B cell (primary cell): ENCODE measurements around the gene DFFB. TPM values are rescaled to one million over a fixed set of nuclear protein-coding genes. Genes with fewer than 3 reads are reported as not detected.

Experiments used
- ATAC-seq: fragments of 200-7000 bp; cut with Tn5 transposase; one replicate; pipeline ENCODE4 v1.10.0; 2021; ENCODE audit warnings: low read depth, mild to moderate bottlenecking, moderate number of reproducible peaks, moderate library complexity
- CTCF ChIA-PET: fragments of 350-600 bp; sonication (Branson Sonifier 250); formaldehyde crosslinking; loops from one replicate; lab custom pipeline; 2021; ENCODE audit warnings: antibody characterized with exemption, inconsistent platforms; lab: Charles Lee
- POLR2A ChIA-PET: fragments of 350-600 bp; sonication (Branson Sonifier 250); formaldehyde crosslinking; loops from one replicate; lab custom pipeline; 2021; ENCODE audit warnings: antibody characterized with exemption; lab: Charles Lee
- DNase-seq: peaks from one replicate; pipeline ENCODE4 v3.0.0; 2013
- H2AFZ ChIP-seq: 2 replicates; pipeline ENCODE4 v1.6.1; 2012; ENCODE audit warnings: mild to moderate bottlenecking, low read depth, low read length; ENCODE audit not compliant: insufficient read depth, poor library complexity, severe bottlenecking
- H3K27ac ChIP-seq, 2 donors: 1 replicate in 1 of 2; 2 replicates in 1 of 2; pipeline ENCODE4 v1.5.1; 2012 to 2013; ENCODE audit warnings: low read length in 2 of 2, mild to moderate bottlenecking in 2 of 2, moderate library complexity in 1 of 2
- H3K27me3 ChIP-seq, 4 experiments: fragments of 200-600 bp in 1 of 4; sonication (generic) in 1 of 4; replicated peaks in 1 of 4; 1 replicate in 2 of 4; 2 replicates in 2 of 4; pipeline versions ENCODE4 v1.6.1 to v1.7.0; 2013 to 2016; ENCODE audit warnings: low read length in 3 of 4, mild to moderate bottlenecking in 2 of 4, mixed read lengths in 1 of 4, moderate library complexity in 1 of 4; ENCODE audit not compliant: insufficient read depth in 4 of 4, control insufficient read depth in 3 of 4; ENCODE audit errors: control extremely low read depth in 1 of 4
- H3K36me3 ChIP-seq, 2 experiments: replicated peaks in 1 of 2; 1 replicate in 1 of 2; 2 replicates in 1 of 2; pipeline versions ENCODE4 v1.6.1 to v1.7.1; 2013; ENCODE audit warnings: low read length in 1 of 2; ENCODE audit not compliant: insufficient read depth in 2 of 2, control insufficient read depth in 1 of 2; ENCODE audit errors: control extremely low read depth in 1 of 2, extremely low read depth in 1 of 2
- H3K4me1 ChIP-seq, 2 donors: fragments of 200-600 bp in 1 of 2; sonication (generic) in 1 of 2; 1 replicate in 1 of 2; 2 replicates in 1 of 2; pipeline versions ENCODE4 v1.5.1 to v1.6.1; 2013 to 2017; ENCODE audit warnings: low read length in 2 of 2; ENCODE audit not compliant: control insufficient read depth in 2 of 2, insufficient read depth in 2 of 2
- H3K4me2 ChIP-seq: replicated peaks from 2 replicates; pipeline ENCODE3; 2012; ENCODE audit warnings: mild to moderate bottlenecking, low read depth, low read length; ENCODE audit not compliant: poor library complexity, severe bottlenecking
- H3K4me3 ChIP-seq, 5 experiments: fragments of 200-600 bp in 1 of 5; sonication (generic) in 1 of 5; 1 replicate in 3 of 5; 2 replicates in 2 of 5; pipeline versions ENCODE4 v1.5.1 to v1.7.0; 2011 to 2016; ENCODE audit warnings: low read length in 4 of 5, mild to moderate bottlenecking in 4 of 5, low read depth in 2 of 5, control low read depth in 1 of 5, moderate library complexity in 1 of 5; ENCODE audit not compliant: insufficient read depth in 1 of 5; ENCODE audit errors: control extremely low read depth in 1 of 5, extremely low read depth in 1 of 5
- H3K79me2 ChIP-seq: fragments of 200-600 bp; sonication (generic); one replicate; pipeline ENCODE4 v1.6.0; 2016; ENCODE audit warnings: low read length; ENCODE audit not compliant: control insufficient read depth, insufficient read depth
- H3K9ac ChIP-seq: fragments of 200-600 bp; sonication (generic); 2 replicates; pipeline ENCODE4 v1.6.1; 2017; ENCODE audit warnings: mild to moderate bottlenecking, low read length, moderate library complexity
- H3K9me3 ChIP-seq, 3 donors: one replicate each; pipeline versions ENCODE4 v1.6.1 to v1.7.1; 2013; ENCODE audit warnings: low read length in 2 of 3; ENCODE audit not compliant: control insufficient read depth in 2 of 3, insufficient read depth in 1 of 3; ENCODE audit errors: control extremely low read depth in 1 of 3
- H4K20me1 ChIP-seq: 2 replicates; pipeline ENCODE4 v1.6.0; 2012; ENCODE audit warnings: mild to moderate bottlenecking, low read length; ENCODE audit not compliant: insufficient read depth, control insufficient read depth, poor library complexity, severe bottlenecking
- H3K27ac Mint-ChIP-seq: one replicate; pipeline ENCODE4 v1.8.0; 2021; ENCODE audit warnings: mixed read lengths
- H3K27me3 Mint-ChIP-seq: one replicate; pipeline ENCODE4 v1.8.0; 2021; ENCODE audit warnings: mixed read lengths
- H3K4me1 Mint-ChIP-seq: one replicate; pipeline ENCODE4 v1.8.0; 2021; ENCODE audit warnings: mixed read lengths
- H3K4me3 Mint-ChIP-seq: one replicate; pipeline ENCODE4 v1.8.0; 2021; ENCODE audit warnings: mixed read lengths
- H3K9me3 Mint-ChIP-seq: one replicate; pipeline ENCODE4 v1.8.0; 2022; ENCODE audit warnings: mixed read lengths; ENCODE audit not compliant: insufficient read depth
- CTCF ChIP-seq: fragments of 200-600 bp; IDR thresholded peaks from one replicate; pipeline ENCODE4 v1.8.0; 2022; ENCODE audit warnings: antibody characterized with exemption, mild to moderate bottlenecking
- EZH2 ChIP-seq: IDR thresholded peaks from 2 replicates; pipeline ENCODE4 v1.6.1; 2012; ENCODE audit warnings: borderline replicate concordance, low read depth, mild to moderate bottlenecking, moderate library complexity, low read length; ENCODE audit not compliant: insufficient read depth, poor library complexity, severe bottlenecking
- WGBS: methylation state at CpG from one replicate; pipeline ENCODE4 v1.1.5; 2013; ENCODE audit warnings: missing lambda C conversion rate; ENCODE audit not compliant: insufficient coverage; 5-methylcytosine and 5-hydroxymethylcytosine counted together
- intact Hi-C: fragments of 100-400 bp; cut with micrococcal nuclease; formaldehyde crosslinking; loops from one replicate; pipeline ENCODE4 v1.10.0; 2022
- polyA plus RNA-seq: library from polyadenylated mRNA; depleted of rRNA; stranded (reverse); fragments of >200 nt; gene quantifications from 2 replicates; pipeline ENCODE4 v1.2.3, GENCODE V29; 2012
- total RNA-seq, 2 donors: library from RNA; stranded (reverse); fragments of 120-200 nt in 1 of 2; gene quantifications; 1 replicate in 1 of 2; 2 replicates in 1 of 2; pipeline versions ENCODE4 v1.2.3 to v1.2.4, GENCODE V29; 2013 to 2022

DFFB gene
- total and polyA plus RNA-seq, 2 donors (not counting 1 experiment from before 2014, with no cell fraction given): 14.0 to 17.4 TPM

- H3K36me3 ChIP-seq: peaks cover 2 to 51% of the 10 kb centered on the region in 2 experiments
- no peak overlapping the region for H3K9ac ChIP-seq
- H3K9me3 ChIP-seq: no peaks in the 10 kb centered on the region
- Mint-ChIP-seq H3K27me3 (no peaks in the 10 kb centered on the region), H3K9me3 (no peaks in the 10 kb centered on the region), H3K4me1 (no peaks in the 10 kb centered on the region), H3K27ac (no peak overlapping the region), H3K4me3 (no peak overlapping the region)
- intact Hi-C loops: no loop called here
- no peak overlapping the region for H3K4me2 ChIP-seq
- H3K79me2 ChIP-seq: no peaks in the 10 kb centered on the region
- no peak overlapping the region for H3K4me3 ChIP-seq
- no peaks in the 10 kb centered on the region for H3K4me1 ChIP-seq
- no peaks in the 10 kb centered on the region for H3K27me3 ChIP-seq
- WGBS: 90% methylated on average over 14 of the region's 16 CpGs
- no peak overlapping the region for H3K27ac ChIP-seq
- no peak for DNase-seq
- H2AFZ ChIP-seq: no peak overlapping the region
- TF ChIP-seq CTCF (no peak), EZH2 (no peak)
- ATAC-seq: no peak
- POLR2A ChIA-PET: no interaction called here
- CTCF ChIA-PET: no interaction called here
- H4K20me1 ChIP-seq: no peaks in the 10 kb centered on the region
Observed at GRCh38 chr1:3822421-3822820, 34.9 kb upstream of the DFFB start.

GRCh38 chr1:3824650-3825049 is 32.6 kb upstream of the DFFB start:
- DNase-seq (no peak), ATAC-seq (no peak)
- ChIA-PET CTCF (no interaction called here), POLR2A (no interaction called here)
- no peaks in the 10 kb centered on the region for H3K4me1 Mint-ChIP-seq
- Histone ChIP-seq H3K9me3 (no peaks in the 10 kb centered on the region), H4K20me1 (no peaks in the 10 kb centered on the region), H3K9ac (no peak overlapping the region), H3K36me3 (peaks cover 2 to 65% of the 10 kb centered on the region in 2 experiments), H2AFZ (no peak overlapping the region), H3K27me3 (no peaks in the 10 kb centered on the region), H3K27ac (no peak overlapping the region), H3K4me1 (no peaks in the 10 kb centered on the region), H3K4me2 (no peak overlapping the region), H3K4me3 (no peak overlapping the region), H3K79me2 (no peaks in the 10 kb centered on the region)
- no peak overlapping the region for H3K4me3 Mint-ChIP-seq
- 93% methylated on average over 3 of the region's 8 CpGs for WGBS
- intact Hi-C loops: no loop called here
- H3K9me3 Mint-ChIP-seq: no peaks in the 10 kb centered on the region
- H3K27me3 Mint-ChIP-seq: no peaks in the 10 kb centered on the region
- H3K27ac Mint-ChIP-seq: no peak overlapping the region
- TF ChIP-seq CTCF: no peak
- no peak for TF ChIP-seq EZH2
